K562 (cell line): ENCODE data around the gene METTL25B. TPM values are rescaled to one million over a fixed set of nuclear protein-coding genes. Genes with fewer than 3 reads are reported as not detected.
A peak's percentile ranks its signal among the peaks of the same experiment; 100 is the strongest.

ENCODE experiments used
- CREM ChIP-seq: IDR thresholded peaks from 2 replicates; pipeline ENCODE4 v1.6.1; 2014; ENCODE audit warnings: antibody characterized with exemption, low read depth
- EGR1 ChIP-seq: fragments of 450-650 bp; conservative IDR thresholded peaks from 2 replicates; pipeline ENCODE4 v1.6.1; 2017; ENCODE audit warnings: mild to moderate bottlenecking
- IRF2 ChIP-seq: sonication (generic); formaldehyde crosslinking; IDR thresholded peaks from 2 replicates; pipeline ENCODE4 v1.8.1; 2022; ENCODE audit warnings: mild to moderate bottlenecking, missing genetic modification reagents
- KAT7 ChIP-seq: sonication (generic); formaldehyde crosslinking; IDR thresholded peaks from 2 replicates; pipeline ENCODE4 v1.8.0; 2022; ENCODE audit warnings: missing genetic modification reagents, mild to moderate bottlenecking, borderline replicate concordance
- NR2C1 ChIP-seq, 2 experiments: fragments of 450-650 bp; IDR thresholded peaks; 2 replicates each; pipeline ENCODE4 v1.6.1; 2017; ENCODE audit warnings: mild to moderate bottlenecking in 2 of 2, antibody characterized with exemption in 1 of 2, inconsistent platforms in 1 of 2, missing compliant biosample characterization in 1 of 2, missing genetic modification characterization in 1 of 2
- NR4A1 ChIP-seq, 2 experiments: fragments of 250-450 bp in 1 of 2; fragments of 450-650 bp in 1 of 2; sonication (Bioruptor Pico) in 1 of 2; IDR thresholded peaks; 2 replicates each; pipeline versions ENCODE4 v1.4.0 to v1.6.1; 2016 to 2020; ENCODE audit warnings: mild to moderate bottlenecking in 2 of 2, missing compliant biosample characterization in 1 of 2, missing genetic modification characterization in 1 of 2, moderate library complexity in 1 of 2
- POLR2G ChIP-seq: fragments of 200-400 bp; formaldehyde crosslinking; IDR thresholded peaks from 2 replicates; pipeline ENCODE4 v1.6.1; 2017; ENCODE audit warnings: low read depth, mild to moderate bottlenecking, antibody characterized with exemption, low read length, moderate library complexity
- PRDM10 ChIP-seq: fragments of 450-650 bp; IDR thresholded peaks from 2 replicates; pipeline ENCODE4 v1.6.1; 2018; ENCODE audit not compliant: partially characterized antibody
- SIRT6 ChIP-seq: IDR thresholded peaks from one replicate; pipeline ENCODE4 v1.6.1; 2012; ENCODE audit warnings: low read depth, mild to moderate bottlenecking, control low read depth, inconsistent platforms, low read length, moderate library complexity
- SRF ChIP-seq, 2 experiments: fragments of 250-450, 450-650 bp in 1 of 2; sonication (Bioruptor Pico) in 1 of 2; sonication (generic) in 1 of 2; formaldehyde crosslinking; IDR thresholded peaks; 2 replicates each; pipeline versions ENCODE4 v1.5.0 to v1.5.1; 2020 to 2022; ENCODE audit warnings: mild to moderate bottlenecking in 1 of 2, missing genetic modification reagents in 1 of 2
- SRSF7 ChIP-seq: fragments of 200-400 bp; formaldehyde crosslinking; optimal IDR thresholded peaks from 2 replicates; pipeline ENCODE3; 2017; ENCODE audit warnings: mild to moderate bottlenecking, low read depth, low read length
- XRCC5 ChIP-seq: fragments of 200-400 bp; formaldehyde crosslinking; IDR thresholded peaks from 2 replicates; pipeline ENCODE4 v1.6.1; 2017; ENCODE audit warnings: low read depth, mild to moderate bottlenecking, low read length
- YBX1 ChIP-seq: fragments of 450-650 bp; IDR thresholded peaks from 2 replicates; pipeline ENCODE4 v1.7.1; 2016; ENCODE audit warnings: mild to moderate bottlenecking
- ZEB2 ChIP-seq: fragments of 450-650 bp; IDR thresholded peaks from 2 replicates; pipeline ENCODE4 v1.6.1; 2016
- ZFP36 ChIP-seq: fragments of 150-350 bp; IDR thresholded peaks from 2 replicates; pipeline ENCODE4 v1.6.1; 2018; ENCODE audit warnings: low read length, low read depth; ENCODE audit not compliant: partially characterized antibody
- ZNF274 ChIP-seq: IDR thresholded peaks from 2 replicates; pipeline ENCODE4 v1.6.1; 2011; ENCODE audit warnings: low read depth, mild to moderate bottlenecking, low read length, moderate library complexity, borderline replicate concordance
- ZNF282 ChIP-seq: sonication (generic); formaldehyde crosslinking; IDR thresholded peaks from 2 replicates; pipeline ENCODE4 v1.8.1; 2023; ENCODE audit warnings: missing genetic modification reagents
- ZNF830 ChIP-seq: fragments of 250-450 bp; sonication (Bioruptor Pico); IDR thresholded peaks from 2 replicates; pipeline ENCODE4 v1.5.0; 2021; ENCODE audit warnings: mild to moderate bottlenecking
- polyA plus RNA-seq, 8 experiments: library from polyadenylated mRNA; depleted of rRNA in 4 of 8; stranded (reverse) in 5 of 8; unstranded in 3 of 8; fragments of >200 nt; fragmentation: Nextera tagmentation in 2 of 8; fragmentation: Illumina TruSeq in 1 of 8; extraction: Ambion mirVana in 2 of 8; extraction: Trizol in 1 of 8; gene quantifications; 2 replicates each; pipeline versions ENCODE4 v1.2.1 to v1.2.3, GENCODE V29; 2011 to 2014; ENCODE audit warnings: inconsistent platforms in 1 of 8, missing spikeins in 1 of 8
- total RNA-seq, 7 experiments: library from RNA; depleted of rRNA in 6 of 7; stranded (reverse); fragments of >200 nt in 6 of 7; fragmentation: Illumina TruSeq in 2 of 7; extraction: Trizol in 2 of 7; gene quantifications; 2 replicates each; pipeline versions ENCODE4 v1.2.1 to v1.2.3, GENCODE V29; 2011 to 2021; ENCODE audit warnings: low replicate concordance in 1 of 7
- TF ChIP-seq, protein P1 (sequence below): fragments of 450-650 bp; IDR thresholded peaks from 2 replicates; pipeline ENCODE4 v1.6.1; 2016
- TF ChIP-seq, protein P2 (sequence below): fragments of 450-650 bp; IDR thresholded peaks from 2 replicates; pipeline ENCODE4 v1.7.0; 2016; ENCODE audit warnings: borderline replicate concordance

METTL25B gene
- total and polyA plus RNA-seq, 9 of the 15 experiments (the other 6 are each of a cell fraction or from before 2014, with no cell fraction given), result 7.7 to 48.3 (median 33.1) TPM

DNA sequence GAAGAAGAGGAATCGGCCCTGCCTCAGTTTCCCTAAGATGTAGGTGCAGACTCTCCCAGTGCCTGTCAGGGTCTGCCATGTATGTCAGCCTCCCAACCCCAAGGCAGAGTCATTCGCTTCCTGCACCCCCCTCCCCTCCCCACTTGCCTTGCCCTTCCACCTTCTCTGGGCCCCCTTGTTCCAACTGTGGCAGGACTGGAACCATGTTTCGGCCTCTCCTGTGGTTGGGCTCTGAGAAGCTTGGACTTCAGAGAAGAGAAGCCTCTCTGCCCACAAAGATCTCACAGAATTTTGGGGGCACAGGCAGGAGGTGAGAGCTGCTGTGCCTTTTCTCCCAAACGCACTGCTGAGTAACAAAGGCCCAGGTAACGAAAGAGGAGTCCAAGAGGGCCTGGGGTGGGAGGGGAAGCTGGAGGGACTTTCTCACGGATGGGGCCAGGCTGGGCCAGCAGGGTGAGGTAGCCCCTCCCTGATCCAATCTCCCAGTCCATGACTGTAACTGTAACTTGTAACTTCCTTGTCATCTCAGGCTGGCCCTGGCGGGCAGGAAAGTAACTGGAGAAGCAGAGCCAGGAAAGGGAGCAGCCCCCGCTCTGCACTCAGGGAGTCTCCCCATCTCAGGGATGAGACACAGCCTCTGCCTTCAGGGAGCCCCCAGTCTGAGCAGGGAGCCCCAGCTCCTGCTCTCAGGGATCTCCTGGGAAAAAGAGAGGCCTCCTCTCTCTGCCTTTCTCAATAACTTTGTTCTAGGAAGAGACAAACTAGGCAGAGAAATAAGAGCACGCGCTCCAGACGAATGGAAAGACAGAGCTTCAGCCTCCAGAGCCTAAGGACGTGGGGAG is 34.2 kb upstream of the METTL25B start (continued):
- TF ChIP-seq PRDM10 (peak; percentile 69), NR2C1 (IDR thresholded peaks at IDR 0.05) (no peak), NR2C1 (tag; IDR thresholded peaks at IDR 0.05) (peak; percentile 83), EGR1 (no peak), SRF (CRISPR knock-in tag; IDR thresholded peaks at IDR 0.05) (peak in 1 of 2 experiments; percentile 71; a peak in 1 of 4 replicates), YBX1 (no peak), ZNF830 (CRISPR knock-in tag) (no peak), ZFP36 (no peak), ZNF274 (no peak), CREM (peak; percentile 72; the same call in 1 of the 2 replicates), KAT7 (CRISPR knock-in tag) (peak; percentile 86; the same call in 1 of the 2 replicates), ZEB2 (0 out of 2 replicates have a peak, but pooled peaks have one; percentile 20), POLR2G (peak; percentile 48; the same call in 1 of the 2 replicates), XRCC5 (no peak), NR4A1 (CRISPR knock-in tag; IDR thresholded peaks at IDR 0.05) (no peak), NR4A1 (tag; IDR thresholded peaks at IDR 0.05) (peak; percentile 95), SIRT6 (no peak), SRSF7 (no peak), IRF2 (no peak), ZNF282 (no peak)
- TF ChIP-seq, protein P1, sequence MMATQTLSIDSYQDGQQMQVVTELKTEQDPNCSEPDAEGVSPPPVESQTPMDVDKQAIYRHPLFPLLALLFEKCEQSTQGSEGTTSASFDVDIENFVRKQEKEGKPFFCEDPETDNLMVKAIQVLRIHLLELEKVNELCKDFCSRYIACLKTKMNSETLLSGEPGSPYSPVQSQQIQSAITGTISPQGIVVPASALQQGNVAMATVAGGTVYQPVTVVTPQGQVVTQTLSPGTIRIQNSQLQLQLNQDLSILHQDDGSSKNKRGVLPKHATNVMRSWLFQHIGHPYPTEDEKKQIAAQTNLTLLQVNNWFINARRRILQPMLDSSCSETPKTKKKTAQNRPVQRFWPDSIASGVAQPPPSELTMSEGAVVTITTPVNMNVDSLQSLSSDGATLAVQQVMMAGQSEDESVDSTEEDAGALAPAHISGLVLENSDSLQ, result peak; percentile 24; the same call in 1 of the 2 replicates
- TF ChIP-seq, protein P2, sequence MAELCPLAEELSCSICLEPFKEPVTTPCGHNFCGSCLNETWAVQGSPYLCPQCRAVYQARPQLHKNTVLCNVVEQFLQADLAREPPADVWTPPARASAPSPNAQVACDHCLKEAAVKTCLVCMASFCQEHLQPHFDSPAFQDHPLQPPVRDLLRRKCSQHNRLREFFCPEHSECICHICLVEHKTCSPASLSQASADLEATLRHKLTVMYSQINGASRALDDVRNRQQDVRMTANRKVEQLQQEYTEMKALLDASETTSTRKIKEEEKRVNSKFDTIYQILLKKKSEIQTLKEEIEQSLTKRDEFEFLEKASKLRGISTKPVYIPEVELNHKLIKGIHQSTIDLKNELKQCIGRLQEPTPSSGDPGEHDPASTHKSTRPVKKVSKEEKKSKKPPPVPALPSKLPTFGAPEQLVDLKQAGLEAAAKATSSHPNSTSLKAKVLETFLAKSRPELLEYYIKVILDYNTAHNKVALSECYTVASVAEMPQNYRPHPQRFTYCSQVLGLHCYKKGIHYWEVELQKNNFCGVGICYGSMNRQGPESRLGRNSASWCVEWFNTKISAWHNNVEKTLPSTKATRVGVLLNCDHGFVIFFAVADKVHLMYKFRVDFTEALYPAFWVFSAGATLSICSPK, result no peak
